OCI-LY1 (cell line): Measurements from ENCODE around the gene MAP2.

Experiments
- CTCF ChIP-seq: fragments of 200-600 bp; sonication (generic), shearing (Covaris generic); IDR thresholded peaks from 2 replicates; pipeline ENCODE4 v1.5.1; 2017; ENCODE audit warnings: mild to moderate bottlenecking, antibody characterized with exemption, low read length, moderate library complexity, mixed read lengths
- EZH2 ChIP-seq: fragments of 200-600 bp; sonication (generic), shearing (Covaris generic); IDR thresholded peaks from 2 replicates; pipeline ENCODE4 v1.8.0; 2017; ENCODE audit warnings: borderline replicate concordance, mixed run types, mild to moderate bottlenecking, antibody characterized with exemption, low read length, moderate library complexity, mixed read lengths

- no peak for TF ChIP-seq CTCF
- no peak for TF ChIP-seq EZH2
These were observed 189.9 kb downstream of the MAP2 start for GRCh38 chr2:209613649-209614305.
